Amniotic epithelial cell (primary cell): ENCODE data around the gene FAT3.
A peak's percentile ranks its signal among the peaks of the same experiment; 100 is the strongest.

Source experiments
- DNase-seq: peaks from one replicate; pipeline ENCODE4 v3.0.0-alpha.2; 2010; ENCODE audit warnings: low read depth

The FAT3 gene

DNA sequence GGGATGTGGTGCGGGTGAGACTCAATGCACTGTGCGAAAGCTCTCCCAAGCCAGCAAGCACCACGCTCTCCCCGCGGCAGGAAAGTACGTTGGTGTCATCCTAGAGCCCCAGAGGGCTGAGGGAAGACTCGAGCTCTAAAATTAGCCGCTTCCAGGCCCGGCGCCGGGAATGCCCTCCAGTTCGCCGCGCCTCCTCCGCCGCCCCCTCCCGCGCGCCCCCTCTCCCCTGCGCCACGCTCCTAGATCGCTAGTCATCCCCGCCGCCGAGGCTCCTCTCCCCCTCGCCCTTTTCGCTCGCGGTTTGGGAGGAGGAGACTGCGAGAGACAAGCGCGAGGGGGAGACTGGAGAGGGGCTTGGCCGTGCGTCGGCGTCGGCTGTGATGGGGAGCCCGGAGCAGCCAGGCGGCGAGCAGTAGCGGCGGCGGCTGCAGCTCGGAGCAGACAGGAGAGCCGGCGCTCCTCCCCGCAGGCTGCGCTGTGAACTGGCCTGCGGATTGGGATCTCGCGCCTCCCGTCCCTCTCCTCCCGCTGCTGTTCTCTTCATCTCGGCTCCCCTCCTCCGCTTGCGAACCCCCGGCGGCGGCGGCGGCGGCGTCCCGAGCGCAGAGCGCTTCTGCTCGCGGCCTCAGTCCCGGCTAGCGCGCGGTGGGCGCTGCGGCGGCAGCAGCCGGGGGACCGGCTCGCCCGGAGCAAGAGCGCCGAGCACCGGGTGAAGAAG is at the start of gene FAT3:
Gene FAT3 (plus strand): TSS at position 412 of the 718 bp plus-strand sequence. CDS start 127,295 bp downstream, outside the sequence.
- peak; percentile 22 for DNase-seq

DNA sequence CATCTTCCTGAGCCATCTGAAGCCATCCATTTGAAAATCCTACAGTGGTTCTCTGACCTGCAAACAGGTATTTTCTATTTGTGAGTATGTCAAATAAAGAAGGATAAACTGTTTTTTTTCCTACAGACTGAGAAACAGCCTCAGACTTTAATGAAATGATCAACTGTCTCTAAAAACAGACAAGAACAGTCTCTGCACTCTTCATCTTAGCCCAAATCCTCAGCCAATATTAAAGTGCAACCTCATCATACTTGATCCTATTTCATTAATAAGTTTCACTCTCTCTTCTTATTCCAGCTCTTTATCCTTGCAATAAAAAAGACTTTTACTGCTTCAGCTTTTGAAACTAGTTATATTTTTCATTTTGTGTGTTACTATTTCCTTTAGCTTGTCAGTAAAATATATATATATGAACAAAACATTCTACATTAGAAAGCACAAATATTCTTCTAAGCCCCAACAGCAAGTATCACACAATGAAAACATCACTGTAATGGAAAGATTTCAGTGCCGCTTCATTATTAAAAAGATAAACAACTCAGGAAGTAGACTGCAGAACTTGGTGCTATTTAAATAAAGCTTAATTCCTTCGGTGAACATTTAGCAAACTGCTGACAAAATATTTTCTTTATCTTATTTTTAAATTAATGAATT is 45.5 kb upstream of the FAT3 start:
- no peak for DNase-seq

DNA sequence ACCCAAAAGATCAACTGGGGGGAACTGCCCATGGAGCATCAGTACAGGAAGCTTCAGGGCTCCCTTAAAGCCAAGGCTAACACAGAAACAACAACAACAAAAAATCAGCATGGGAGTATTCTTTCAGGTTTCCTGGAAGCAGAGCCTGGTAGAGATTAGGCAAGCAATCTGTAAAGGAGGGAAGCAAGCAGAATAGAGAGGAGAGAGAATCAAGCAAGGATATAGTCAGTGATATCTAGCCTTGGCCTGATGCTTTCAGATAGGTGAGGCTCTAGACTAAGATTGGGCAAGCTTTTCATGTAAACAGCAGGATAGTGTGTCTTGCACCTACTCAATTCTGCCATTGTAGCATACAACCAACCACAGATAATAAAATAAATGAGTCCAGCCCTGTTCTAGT is 44.4 kb upstream of the FAT3 start:
- no peak for DNase-seq

DNA sequence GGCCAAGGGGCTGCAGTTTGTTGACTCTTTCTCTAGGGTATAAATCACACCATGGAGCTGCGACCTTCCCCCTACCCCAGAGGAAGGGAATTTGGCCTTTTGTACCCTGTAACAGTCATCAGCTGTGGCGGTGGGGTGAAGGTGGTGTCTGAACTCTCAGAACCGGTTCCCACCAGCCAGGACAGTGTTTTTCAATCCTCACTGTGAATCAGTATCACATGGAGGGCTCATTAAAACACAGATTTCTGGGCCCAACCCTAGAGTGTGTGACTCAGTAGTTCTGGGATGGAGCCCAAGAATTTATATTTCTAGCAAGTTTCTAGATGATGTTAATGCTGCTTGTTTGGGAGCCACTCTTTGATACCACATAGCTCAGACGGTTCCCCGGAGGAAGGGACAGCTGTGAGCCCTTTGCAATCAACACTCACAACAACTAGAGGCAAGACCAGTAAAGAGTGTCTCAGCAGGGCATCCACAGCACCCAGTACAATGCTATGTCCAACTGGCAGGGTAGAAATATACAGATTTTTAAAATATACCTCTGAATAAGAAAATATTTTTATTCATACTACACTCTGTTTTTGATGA is 43.9 kb upstream of the FAT3 start:
- peak; percentile 1 for DNase-seq

DNA sequence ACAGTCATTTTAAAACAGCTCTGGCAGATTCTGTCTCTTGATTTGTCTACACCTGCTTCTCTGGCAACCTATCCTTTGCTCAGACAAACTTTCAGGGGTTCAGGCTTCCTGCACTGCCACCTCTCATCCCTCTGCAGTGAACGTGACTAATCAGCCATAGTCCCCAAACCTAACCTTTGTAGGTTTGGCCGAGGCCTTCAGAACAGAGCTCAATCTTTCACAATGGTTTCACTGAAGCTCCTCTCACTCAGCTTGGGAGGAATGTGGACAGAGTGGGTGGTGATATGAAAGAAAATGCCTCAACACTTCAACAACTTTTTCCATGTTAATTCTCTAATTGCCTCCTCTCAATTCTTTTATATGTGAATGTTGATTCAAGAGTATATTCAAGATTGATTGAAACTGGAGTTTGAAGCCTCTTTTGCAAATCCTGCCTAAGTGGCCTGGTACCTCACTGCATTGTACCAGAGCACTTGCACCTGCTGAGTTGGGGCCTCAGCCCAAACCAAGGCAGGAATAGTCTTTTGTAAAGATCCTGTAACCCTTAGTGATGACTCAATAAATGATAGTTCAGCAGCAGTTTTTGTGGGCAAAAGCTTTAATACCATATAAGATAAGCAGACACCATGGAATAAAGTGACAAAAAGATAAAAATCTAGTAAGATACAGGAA is 33.9 kb upstream of the FAT3 start:
- no peak for DNase-seq

DNA sequence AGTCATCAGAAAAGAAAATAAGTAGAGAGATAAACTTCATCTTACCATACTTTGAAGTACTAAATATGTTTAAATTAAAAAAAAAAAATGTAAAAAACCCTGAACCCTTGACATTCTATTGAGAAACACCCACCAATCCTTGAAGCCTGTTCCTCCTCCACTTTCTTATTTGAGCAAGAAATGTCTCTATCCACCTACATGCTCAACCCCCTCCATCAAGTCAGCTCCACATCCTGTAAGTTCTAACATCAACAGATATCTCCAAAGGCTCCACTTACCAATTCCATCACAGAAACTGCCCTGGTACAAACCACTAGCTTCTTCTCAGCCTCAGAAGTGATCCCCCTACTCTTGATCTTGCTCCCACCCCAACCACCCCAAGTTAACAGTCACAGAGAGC is 32.5 kb upstream of the FAT3 start:
- DNase-seq = no peak

DNA sequence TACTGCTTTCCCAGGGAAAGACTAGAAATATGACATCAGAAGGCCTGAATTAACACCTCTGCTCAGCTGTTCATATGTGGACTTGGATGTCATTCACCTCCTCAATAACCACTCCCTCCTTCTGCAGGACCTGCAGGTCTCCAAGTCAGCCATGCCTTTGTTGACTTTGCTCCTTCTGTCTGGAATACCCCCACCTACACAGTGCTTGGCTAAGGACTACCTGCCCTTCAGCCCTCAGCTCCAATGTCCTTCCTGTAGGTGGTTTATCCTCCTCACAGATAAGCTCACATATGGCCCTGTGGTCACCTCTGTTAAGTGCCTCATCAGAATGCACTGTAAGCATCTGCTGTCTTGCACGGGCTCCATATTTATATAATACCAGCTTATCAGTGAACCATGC is 26.4 kb upstream of the FAT3 start:
- no peak for DNase-seq

DNA sequence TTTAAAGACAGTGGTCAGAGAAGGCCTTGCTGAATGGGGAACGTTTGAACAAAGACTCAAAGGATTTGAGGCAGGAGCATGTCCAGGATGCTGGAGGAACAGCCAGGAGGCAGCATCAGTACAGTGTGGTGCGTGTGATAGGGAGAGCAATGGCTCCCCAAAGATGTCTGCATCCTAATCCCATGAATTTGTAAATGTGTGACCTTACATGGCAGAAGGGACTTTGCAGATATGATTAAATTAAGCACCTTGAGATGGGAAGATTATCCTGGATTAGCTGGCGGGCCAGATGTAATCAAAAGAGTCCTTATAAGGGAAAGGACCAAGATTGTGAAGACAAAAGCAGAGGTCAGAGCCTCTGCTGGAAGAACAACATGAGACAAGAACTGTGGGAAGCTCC is 24.6 kb upstream of the FAT3 start:
- DNase-seq = no peak

DNA sequence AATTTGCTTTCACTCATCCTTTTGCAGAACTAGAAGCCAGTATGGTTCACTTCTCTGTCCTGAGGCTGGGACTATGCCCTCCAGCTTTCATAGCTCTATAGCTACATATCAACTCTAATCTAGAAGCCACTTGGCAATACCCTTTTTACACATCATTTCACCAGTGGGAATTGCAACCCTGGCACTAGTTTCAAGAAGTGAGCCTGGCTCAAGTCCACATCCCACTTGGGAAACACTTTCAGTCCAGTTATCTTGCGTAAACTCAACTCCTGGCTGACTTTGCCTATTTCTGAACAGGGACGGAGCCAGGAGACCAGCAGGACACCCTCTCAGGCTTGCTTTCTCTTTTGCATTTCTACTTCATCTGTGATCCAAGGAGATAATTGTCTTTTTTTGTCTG is 19.9 kb upstream of the FAT3 start:
- DNase-seq = no peak

DNA sequence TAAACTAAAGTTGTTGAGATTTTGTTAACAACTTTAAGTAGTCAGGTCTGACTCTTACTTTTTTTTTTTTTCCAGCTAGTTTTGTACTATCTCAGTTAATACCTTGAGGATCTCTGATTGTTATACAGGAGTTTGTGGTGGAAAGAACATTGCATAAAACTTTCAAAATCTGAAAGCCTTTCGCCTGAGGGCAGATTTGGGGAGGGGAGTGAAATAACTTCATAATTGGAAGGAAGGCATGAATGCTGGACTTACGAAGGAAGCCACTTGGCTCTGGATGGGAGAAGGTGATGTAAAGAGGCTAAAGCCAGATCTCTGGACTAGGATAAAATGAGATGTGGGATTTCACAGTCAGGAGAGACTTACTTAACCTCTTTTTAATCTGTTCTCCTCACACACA is 18.2 kb upstream of the FAT3 start:
- no peak for DNase-seq

DNA sequence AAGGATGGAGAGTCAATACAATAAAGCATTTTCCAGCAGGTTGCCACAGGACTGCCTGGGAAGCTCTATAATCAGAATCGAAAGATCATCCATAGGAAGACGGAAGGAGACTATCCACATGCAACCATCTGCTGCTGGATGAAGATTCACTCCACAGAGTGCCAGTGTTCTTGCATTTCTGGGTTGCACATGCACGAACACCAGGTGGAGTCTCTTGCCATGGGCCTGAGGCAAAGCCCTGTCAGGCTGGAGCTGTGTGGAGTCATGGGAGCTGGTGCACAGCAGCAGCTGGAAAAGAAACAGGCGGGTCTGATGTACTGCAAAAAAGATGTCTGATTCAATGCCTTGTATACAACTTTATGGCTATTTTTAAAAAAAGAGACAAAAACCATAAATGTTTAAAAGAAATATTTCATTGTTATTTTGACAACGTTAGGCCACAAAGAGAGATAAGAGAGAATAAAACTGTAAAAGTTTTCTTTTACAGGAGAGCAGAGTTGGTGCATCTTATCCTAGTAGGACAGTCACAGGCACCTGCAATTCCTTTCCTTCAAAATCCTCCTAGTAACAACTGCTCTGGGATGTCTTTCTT is 12.9 kb upstream of the FAT3 start:
- DNase-seq = peak; percentile 31

DNA sequence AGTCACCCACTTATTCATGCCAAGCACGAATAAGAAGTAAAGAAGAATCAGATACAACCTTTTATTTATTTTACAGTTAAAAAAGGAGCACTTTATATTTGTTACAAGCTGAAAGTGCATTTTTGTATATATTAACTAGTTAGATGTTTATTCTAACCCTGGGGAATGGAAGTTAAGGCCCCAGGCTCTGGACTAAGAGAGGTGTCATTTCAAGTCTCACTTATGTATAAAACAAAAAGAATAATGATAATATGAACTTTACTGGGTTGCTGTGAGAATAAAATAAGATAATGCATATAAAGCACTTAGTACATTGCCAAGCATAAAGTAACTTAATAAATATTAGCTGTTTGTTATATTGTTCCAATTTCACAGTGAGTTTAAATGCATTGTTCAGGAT is 12.1 kb upstream of the FAT3 start:
- DNase-seq = no peak

DNA sequence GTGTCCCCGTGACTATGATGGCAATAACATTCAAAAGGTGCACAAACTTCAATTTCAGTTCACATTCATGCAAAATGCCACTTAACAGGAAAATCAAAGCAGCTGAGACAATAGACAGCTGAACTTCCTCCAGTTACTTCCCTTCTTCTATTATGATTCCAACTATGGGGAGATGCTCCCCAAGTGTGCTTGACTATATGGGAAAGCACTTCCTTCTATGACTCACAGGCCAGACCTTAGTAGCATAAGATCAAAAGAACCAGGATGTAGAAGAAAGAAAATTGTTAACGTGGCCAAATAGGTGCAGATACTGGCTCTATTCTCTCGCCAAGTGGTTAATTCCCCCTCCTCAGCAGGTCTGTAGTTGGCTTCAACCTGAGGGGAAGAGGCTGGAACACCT is 7.8 kb upstream of the FAT3 start:
- no peak for DNase-seq

DNA sequence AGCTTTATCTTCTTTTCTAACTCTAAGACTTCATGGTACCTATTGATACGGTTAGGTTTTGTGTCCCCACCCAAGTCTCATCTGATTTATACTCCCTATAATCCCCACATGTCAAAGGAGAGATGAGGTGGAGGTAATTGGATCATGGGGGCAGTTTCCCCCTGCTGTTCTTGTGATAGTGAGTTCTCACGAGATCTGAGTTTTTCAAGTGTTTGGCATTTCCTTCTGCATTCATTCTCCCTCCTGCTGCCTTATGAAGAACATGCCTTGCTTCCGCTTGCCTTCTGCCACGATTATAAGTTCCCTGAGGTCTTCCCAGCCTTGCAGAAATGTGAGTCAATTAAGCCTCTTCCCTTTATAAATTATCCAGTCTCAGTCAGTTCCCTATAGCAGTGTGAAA is 5.1 kb upstream of the FAT3 start:
- DNase-seq = no peak

DNA sequence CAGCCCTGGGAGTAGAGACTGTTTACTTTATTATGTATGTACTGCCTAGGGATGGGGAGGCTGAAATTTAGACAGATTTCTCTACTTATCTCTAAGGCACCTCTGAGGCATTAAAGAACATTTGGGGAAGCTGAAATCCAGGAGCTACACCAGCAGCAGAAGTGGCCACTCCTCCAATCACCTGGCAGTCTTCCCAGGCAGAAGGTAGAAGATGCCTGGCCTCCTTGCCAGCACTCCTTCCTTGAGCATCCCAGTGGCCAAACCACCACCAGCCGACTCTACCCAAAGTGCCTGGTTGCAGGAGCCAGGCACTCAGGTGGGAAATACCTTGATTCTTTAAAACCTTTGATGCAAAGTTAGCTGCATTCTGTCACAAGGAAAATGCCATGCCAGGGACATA is 1.9 kb upstream of the FAT3 start:
- no peak for DNase-seq

DNA sequence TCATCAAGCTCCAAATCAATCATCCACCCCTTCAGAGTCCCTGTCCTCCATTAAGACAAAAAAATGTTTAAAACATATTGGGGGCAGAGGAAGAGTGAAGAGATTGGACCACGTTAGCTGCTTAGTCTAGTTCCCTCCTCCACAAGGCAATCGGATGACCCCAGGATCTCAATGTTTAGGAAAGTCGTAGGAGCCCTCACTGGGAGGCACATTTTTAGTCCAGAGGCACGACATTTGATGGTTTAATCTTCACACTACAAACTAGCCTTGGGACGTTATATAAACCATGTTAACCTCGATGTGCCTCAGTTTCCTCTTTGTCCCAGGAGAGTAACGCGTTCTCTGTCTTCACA is 588 bp upstream of the FAT3 start:
- DNase-seq = no peak

DNA sequence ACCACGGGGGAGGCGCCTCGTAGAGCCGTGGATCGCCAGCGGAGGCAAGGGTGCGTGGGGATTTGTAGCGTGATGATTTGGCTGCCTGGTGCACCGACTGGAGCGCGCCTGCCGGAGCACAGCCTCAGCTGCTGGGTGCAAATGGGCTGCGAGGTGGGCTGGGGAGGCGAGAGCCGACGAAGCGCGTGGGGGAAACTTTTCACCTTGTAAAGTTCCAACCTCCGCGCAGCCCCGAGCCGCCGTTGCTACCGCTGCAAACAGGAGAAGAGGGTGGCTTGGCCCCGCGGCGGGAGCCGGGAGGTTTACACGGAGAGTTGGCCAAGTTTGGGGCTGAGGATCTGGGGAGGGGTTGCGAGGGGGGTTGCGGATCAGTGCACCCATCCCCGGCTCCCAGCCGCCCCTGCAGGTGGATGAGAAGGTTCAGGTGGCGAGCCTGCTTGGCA is 528 bp downstream of the FAT3 start:
- DNase-seq = no peak

DNA sequence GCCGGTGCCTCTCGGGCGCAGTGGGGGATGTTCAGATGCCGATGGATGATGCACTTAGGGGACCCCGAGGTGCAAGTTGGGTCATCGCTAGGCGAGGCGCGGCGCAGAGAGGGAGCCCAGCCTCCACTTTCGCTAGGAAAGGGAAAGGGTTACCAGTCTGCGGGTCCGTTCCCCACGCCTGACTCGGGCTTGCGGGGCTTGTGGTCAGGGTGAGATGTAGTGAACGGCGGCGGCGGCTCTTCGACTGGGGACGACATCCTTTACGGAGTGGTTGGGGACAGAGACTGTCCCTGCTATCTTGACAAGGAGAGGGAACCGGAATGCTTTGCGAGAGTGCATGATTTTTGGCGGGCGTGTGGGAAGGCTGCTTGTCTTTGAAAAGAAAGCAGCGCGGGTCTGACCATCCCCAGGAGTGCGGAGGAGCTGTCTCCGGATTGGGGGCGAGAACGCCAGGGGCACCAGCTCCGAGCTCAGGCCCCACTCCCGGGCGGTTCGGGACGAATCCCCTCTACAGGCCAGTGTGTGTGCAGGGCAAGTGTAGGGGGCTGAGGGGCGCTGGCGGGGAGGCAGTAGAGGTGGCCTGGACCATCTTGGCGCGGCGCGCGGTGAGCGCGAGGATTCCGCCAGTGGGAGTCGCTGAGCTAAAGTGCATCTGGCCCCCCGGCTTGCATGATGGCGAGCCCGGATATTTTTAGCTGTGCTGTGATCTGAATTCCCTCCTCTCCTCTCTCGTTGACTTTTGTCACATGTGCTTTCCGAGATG is 1.1 kb downstream of the FAT3 start:
- DNase-seq = no peak

DNA sequence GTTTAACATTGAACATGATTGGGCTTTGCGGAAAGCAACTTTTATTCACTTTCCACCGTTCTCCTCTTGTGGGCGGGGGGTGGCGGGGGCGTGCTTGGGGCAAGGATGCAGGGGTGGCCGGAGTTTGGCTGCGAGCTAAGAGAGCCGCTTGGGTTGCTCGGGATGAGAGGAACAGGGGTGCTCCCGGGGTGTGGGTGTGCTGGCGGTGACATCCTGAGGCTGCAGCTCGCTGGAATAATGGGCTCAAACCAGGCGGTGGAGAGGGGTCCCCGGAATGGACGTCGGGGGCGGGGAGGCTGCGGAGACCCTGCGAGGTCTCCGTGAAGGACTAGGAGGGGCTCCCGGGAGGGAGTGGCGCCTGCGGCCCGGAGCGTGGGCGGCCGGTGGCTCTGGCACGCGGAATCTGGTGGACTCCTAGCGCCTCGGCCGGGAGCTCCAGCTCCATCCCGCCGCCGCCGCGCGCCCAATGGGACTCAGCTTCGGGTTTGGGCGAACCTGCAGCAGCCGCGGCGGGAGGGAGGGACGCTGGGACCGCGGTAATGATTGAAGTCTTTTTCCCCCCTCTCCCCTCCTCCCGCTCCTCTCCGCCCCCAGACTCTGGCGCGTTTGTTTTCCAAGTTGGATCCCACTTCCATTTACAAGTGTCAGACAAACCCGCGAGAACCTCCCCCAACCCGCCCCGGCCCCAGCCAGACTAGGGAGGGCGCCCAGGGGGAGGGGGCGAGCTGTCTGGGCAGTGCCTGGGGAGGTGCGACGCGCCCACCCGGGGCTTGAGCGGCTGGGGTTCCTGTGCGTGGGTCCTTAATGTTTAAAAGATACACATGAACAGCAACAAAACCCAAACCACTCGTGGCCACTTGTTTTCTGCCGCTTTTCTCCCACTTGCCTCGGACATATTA is 2.0 kb downstream of the FAT3 start:
- DNase-seq = no peak

DNA sequence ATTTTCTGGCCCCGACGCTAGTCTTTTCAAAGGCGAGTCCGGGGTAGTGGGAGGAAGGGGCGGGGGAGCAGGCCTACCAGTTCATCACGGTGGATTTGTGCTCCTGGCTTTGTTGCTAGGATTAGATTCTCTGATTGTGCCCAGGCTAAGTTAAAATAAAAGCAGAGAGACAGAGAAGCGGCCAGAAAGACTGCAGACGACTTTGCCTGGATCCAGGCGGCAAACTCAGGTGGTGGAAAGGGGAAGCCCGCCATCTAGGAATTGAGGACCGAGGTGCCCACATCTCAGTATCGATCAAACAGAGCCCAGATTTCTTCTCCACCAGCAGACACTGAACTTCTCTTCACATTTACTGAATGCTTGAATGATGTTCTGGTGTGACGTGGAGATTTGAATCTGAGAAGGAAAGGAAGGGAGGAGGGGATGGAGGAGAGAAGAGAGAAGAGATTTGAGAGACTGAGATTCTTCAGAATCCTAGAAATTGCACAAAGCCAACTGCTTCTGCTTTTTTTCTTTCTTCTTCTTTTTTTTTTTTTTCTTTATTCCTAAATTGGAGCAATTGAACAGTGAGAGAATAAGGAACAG is 2.7 kb downstream of the FAT3 start:
- no peak for DNase-seq
